ENCODE measurements around the gene MBLAC1.
A peak's percentile ranks its signal among the peaks of the same experiment; 100 is the strongest.

The MBLAC1 gene

DNA sequence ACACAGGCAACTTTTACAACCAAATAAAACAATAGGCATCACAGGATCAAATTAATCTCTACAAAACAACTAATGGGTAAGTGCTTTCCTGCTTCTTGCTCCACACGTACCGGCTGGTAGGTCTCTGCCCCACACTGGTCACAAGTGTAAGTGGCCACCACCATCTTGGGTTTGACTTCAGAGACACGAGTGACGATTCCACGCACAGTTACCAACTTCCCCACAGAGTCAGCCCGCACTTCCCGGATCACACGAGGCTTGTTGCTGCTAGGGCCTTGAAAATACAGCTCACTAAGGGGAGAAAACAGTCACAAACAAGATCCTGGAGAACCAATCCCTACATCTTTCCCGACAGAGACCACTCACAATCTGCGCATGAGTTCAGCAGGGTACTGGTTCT, 27.9 kb upstream of the MBLAC1 start:
- no peak for DNase-seq

DNA sequence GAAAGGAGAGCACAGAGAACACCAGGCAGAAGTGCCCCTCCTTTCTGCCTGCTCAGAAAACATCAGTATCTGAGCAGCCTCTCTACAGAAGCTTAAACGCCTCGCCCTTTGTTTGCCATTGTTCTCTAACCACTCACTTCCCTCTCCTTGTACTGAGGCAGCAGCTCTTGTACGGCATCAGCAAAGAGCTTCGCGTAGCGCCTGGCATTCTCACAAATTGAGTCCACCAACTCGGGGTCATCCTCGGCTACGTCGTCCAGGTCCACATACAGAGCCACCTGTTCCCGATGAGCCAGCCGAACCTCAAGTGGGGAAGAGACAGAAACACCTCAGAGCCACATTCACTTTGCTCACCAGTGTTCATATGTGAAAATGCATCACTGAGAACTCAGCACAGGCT, 27.3 kb upstream of the MBLAC1 start:
- DNase-seq = no peak

DNA sequence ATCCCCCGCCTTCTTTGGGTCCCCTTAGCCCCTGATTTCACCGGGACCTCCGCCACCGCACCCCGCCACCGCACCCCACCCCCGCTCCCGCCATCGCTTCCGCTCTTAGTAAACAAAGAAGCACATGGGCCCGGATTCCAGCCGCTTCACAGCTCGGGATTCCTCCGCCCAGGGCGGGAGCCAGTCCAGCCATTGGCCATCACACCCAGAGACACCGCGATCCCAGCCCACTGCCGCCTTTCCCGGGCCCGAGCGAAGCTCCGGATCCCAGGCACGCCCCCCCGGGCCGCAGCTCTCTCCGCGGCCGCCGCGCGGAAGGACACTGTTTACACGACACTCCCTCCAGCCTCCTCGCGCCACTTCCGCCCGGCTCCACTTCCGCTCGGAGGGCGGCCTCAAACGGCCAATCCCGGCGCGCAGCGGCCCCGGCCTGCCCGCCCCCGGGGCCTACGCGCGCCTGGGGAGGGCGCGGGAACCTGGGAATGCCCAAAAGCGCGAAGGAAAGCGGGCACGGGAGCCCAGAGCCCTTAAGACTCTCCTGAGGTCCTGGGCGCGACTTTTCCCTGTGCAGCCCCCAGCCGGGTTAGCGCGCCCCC, 26.2 kb upstream of the MBLAC1 start:
- DNase-seq = peak; percentile 93

DNA sequence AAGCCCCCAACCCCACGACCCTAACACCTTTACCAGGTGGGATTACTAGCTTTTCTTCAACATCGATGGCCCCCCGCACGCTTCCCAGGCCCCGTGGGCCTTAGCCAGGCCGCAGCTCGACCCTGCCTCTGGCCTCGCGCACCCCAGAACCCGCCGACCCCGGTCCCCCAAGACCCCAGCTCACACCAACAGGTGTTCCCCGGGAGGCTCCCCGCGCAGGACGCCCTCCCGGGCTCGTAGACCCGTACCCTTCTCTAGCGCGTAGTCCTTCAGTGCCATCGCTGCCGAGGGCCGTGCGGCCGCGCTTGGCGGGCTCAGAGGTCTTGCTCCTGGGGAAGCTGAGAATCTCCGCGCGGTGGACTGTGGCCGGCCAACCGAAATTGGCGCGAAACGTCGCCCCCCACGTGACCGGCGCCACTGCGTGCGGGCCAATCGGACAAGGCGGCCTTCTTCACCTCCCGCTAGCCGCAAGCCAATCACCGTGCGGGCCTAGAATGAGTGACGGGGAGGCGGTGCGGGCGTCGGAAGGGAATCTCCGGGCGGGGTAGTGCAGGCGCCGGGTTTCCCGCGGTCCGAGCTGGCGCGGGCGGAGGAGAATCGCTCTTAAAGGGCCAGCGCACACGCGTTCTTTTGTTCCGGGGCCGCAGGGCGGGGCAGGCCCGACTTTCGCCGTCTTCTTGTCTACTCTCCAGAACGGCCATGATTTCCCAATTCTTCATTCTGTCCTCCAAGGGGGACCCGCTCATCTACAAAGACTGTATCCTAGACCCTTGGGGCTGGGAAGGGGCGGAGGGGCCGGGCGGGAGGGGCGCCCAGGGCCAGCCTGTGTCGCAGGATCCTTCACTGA, 25.5 kb upstream of the MBLAC1 start, which contains the start of the genes AP4M1 and MCM7:
Gene AP4M1, plus strand, starts transcription at position 628 of the 847 bp plus-strand sequence. Its CDS starts 72 bp downstream, at position 700.
Gene MCM7, minus strand, starts transcription at position 382 of the 847 bp plus-strand sequence. Its CDS starts 103 bp downstream, at position 279.
- peak; percentile 98 for DNase-seq

DNA sequence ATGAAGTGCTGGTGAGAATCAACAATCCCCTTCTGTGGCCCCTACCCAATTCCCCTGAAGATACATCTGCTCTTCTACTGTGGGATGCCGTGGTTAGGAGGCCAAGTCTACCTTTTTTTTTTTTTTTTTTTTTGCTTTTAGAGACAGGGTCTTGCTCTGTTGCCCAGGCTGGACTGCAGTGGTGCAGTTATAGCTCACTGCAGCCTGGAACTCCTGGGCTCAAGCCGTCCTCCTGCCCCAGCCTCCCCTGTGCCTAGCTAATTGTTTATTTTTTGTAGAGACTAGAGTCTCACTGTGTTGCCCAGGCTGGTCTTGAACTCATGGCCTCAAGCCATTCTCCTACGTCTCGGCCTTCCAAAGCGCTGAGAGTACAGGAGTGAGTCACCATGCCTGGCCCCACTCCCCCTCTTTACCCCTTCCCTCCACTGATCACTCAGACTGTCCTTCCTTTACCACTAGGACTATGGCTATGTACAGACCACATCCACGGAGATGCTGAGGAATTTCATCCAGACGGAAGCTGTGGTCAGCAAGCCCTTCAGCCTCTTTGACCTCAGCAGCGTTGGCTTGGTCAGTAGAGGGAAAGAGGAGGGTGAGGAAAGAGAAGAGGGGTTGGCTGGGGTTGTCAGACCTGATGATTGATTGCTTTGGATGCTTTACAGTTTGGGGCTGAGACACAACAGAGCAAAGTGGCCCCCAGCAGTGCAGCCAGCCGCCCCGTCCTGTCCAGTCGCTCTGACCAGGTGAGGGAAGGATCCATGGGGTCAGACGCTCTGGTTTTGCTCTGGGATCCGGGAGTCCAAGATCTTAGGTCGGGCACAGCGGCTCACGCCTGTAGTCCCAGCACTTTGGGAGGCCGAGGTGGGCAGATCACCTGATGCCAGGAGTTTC, 23.6 kb upstream of the MBLAC1 start:
- DNase-seq = no peak

DNA sequence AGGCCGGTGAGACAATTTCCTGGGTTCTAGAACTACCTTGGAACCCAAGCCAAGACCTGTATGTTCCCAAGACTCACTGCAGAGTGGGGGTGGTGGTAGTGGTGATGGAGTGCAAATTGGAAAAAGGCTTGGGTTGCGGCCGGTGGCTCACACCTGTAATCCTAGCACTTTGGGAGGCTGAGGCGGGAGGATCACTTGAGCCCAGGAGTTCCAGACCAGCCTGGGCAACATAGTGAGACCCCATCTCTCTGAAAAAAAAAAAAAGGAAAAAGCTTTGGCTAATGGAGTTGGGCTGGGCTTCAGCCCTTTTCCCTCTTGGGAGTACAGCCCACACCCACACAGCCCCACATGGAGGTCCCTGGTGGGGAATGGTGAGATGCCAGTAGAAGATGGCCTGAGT, 21.2 kb upstream of the MBLAC1 start:
- DNase-seq = no peak

DNA sequence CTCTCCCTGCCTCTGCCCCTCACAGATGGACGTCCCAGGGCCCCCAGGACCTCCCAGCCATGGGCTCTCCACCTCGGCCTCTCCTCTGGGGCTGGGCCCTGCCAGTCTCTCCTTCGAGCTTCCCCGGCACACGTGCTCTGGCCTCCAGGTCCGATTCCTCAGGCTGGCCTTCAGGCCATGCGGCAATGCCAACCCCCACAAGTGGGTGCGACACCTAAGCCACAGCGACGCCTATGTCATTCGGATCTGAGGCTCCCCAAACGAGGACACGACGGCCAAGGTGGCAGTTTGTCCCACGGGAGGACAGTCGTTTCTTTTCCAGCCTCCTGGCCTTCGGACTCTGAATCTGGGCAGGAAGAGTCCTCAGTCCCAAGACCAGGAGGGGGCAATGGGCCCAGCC, 20.1 kb upstream of the MBLAC1 start:
- no peak for DNase-seq

DNA sequence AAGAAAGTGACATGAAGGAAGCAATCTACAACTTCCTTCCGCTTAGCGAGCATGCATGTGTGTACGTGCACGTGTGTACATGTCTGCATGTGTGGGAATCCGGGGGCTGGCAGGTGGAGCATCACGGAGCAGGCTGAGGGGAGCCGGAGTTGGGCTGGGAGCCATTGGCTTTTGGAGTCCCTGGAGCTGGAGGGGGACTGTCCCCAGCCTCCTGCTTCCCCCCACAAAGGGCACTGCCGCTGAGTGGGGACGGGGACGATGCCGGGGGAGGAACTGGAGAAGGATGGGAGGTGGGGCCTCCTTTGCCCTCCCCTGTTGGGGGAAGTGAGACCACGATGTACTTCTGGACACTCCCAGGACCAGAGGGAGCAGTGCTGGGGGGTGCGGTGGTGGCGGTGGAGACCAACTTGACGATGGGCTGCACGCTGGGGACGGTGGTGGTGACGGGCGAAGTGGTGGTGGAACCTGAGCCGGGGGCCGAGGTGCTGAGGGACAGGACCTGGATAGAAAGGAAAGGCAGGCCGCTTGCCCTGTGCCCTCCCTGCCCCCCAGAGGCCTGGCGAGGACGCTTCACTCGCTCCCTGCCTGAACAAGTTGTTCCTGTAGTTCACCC, 19.5 kb upstream of the MBLAC1 start:
- DNase-seq = no peak

DNA sequence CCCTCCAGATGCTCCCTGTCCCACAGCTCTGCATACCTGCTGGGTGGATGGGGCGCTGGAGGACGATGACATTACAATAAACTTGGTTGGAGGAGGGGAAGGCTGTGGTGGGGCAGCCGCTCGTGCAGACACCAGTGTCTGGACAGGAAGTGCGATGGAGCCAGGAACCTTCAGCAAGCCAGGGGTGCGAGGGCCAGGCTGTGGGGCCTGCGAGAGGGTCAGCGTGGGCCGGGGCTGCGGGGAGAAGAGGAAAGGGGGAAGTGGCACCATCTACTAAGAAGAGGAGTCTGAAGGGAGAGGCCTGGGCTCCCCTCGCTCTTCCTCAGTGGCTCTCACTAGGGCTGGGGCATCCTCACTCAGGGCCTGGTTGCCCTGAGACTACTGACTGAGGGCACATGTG, 18.9 kb upstream of the MBLAC1 start:
- no peak for DNase-seq

DNA sequence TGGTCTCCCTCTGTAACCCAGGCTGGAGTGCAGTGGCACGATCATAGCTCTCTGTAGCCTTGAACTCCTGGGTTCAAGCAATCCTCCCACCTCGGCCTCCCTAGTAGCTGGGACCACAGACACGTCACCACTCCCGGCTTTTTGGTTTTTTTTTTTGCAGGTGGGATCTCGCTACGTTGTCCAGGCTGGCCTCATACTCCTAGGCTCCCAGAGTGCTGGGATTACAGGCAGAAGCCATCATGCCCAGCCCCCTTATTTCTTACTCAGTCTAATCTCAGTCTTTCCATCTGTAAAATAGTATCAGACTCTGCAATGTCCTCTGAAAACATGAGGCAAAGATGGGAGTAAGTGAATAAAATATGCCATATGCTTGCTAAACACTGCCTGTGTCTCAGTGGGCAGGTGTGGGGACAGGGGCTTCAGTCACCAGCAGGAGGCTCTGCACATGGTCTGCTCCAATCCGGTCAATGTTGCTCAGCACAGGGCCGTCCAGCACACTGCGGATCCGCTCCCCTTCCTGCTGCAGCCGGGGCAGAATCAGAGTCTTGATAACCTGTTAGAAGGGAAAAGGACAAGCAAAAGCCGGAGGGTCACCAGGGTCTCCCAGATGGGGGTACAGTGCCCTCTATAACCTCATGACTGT, 17.1 kb upstream of the MBLAC1 start:
- no peak for DNase-seq

DNA sequence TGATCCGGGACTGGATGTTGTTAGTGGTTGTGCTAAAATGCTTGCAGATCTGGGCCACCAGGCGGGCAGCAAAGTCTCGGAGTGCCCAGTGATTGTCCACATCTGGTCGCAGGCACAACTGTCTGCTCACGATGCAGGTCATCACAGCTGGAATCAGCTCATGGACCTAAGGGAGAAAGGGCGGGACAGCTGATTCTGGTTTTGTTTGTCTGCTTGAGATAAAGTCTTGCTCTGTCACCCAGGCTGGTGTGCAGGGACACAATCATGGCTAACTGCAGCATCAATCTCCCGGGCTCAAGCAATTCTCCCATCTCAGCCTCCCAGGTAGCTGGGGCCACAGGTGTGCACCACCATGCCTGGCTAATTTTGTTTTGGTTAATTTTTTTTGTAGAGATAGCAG, 15.6 kb upstream of the MBLAC1 start:
- DNase-seq = no peak

DNA sequence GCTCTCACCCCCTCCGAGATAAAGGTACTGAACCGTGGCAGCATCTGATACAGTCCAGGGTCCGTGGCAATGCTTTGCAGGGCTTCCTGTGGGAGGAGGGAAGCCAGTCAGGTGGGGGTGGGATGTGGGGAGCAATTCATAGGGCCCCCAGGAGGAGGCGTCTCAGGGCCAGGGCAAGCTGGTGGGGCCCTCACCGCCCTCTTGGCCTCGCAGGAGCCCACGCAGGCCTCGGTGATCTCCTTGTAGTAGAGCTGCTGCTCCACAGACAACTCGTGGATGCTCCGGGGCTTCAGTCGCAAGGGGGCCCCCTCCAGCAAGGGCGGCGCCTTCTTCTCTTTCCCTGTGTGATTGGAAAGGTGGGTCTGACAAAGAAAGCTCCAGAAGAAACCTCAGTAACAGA, 14.9 kb upstream of the MBLAC1 start:
- DNase-seq = no peak

DNA sequence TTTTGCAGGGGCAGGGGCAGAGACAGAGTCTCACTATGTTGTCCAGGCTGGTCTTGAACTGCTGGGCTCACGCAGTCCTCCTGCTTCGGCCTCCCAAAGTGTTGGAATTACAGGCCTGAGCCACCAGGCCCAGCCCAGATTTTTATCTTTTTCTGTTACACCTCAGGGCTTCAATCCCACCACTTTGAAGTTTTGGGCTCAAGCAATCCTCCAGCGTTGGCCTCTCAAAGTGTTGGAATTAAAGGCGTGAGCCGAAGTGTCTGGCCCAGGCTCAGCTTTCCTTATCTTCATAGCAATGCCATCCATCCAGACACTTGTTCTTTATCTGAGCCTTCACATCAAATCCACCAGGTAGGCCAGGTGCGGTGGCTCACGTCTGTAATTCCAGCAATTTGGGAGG, 11.7 kb upstream of the MBLAC1 start:
- no peak for DNase-seq

DNA sequence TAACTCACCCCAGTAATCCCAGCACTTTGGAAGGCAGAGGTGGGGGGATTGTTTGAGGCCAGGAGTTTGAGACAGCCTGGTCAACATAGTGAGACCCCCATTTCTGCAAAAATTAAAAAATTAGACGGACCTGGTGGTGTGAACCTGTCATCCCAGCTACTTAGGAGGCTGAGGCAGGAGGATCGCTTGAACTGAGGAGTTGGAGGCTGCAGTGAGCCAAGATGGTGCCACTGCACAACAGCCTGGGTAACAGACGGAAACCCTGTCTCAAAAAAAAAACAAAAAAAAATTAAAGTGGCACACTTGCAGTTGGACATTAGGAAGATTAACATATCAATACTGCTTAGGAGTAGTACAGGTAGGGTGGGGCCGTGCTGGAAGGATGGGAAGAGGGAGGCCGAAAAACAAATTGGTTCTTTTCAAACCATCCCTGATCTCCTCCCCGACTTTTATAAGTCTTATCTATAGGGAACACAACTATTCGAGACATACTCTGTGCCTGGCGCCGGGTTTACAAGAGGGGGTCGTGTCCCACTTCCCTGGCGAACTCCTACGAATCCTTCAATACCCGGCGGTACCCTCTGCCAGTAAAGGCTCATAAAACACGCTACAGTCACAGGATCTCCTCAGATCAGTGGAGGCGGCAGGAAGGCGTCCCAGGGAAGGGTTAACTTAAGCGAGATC, 8.2 kb upstream of the MBLAC1 start:
- no peak for DNase-seq

DNA sequence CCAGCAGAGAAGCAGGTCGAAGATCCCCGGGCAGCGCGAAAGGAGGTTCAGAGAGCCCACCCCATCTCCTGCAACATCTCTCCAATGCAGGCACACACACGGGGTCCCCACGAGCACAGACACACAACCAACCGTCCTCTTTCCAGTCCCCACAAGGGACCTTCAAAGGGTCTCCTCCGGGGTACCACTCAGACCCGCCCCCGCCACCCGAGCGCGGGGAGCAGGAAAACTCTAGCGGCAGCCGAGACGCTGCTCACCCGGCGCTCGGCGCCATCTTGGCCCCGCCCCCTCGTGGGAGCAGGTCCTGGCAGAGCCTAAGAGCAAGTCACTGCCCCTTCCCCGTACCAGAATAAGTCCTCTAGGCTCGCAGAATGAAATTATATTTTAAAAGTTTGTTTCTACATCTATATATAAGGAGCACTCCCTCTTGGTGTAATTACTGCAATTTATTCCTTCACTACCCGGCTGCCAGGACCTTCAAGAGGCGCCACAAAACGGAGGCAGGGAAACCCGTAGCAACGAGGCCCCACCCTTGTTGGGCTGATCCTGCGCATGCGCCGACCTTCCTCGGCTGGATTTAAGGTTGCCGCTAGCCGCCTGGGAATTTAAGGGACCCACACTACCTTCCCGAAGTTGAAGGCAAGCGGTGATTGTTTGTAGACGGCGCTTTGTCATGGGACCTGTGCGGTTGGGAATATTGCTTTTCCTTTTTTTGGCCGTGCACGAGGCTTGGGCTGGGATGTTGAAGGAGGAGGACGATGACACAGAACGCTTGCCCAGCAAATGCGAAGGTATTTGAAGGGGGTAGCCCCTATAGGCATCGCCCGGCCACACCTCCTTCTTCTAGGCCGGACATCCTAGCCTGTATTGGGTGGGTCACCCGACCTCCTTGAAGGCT, 7.4 kb upstream of the MBLAC1 start, which contains the start of the genes CNPY4 and TAF6:
Gene CNPY4, plus strand, starts transcription at position 563 of the 898 bp plus-strand sequence. Its CDS starts 111 bp downstream, at position 674.
Gene TAF6, minus strand, starts transcription at position 287 of the 898 bp plus-strand sequence. CDS start 5,149 bp downstream, outside the sequence.
- DNase-seq = peak; percentile 97

DNA sequence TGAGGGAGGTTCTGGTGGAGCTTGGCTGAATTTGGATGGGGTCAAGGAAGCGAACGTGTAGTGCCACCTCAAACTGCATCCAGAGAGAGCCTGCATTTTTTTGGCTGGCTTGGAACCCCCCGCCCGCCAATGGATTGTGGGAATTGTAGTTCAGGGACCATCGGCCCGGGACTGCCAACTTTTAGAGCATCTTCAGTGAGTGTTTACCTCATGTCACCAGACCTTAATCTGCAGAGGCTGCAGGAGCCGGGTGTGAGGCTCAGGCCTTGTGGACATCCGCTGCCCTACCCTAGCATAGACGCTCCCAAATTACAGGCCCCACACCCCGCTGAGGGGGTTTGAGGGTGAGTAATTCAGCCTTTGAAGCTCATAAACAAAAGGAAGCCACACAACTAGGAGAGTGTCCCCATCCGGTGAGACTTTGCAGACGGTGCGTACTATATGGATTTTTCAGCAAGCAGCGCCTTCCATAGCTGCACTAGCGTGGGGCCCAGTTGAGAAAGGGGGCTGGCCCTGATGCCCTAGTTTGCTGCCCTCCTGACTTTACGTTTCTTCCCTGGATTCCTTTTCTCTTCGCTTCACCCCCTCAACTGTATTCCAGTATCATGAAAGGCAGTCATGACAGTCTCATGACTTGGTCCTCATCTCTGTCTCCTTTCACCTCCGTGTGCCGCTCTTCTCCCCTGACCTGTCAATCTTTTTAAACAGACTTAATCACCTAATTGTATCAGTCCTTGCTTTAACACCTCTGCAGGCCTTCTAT, 6.6 kb upstream of the MBLAC1 start:
- DNase-seq = no peak

DNA sequence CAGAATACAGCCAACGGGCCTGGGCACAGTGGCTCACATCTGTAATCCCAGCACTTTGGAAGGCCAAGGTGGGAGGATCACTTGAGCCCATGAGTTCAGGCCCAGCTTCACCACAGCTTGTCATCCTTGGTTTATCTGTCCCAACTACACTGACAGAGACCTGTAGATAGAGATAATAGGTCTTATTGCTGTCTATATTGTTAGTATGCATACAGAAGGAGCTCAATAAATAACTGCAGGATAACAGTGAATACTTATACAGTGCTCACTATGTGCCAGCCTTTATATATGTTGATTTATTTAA, 6.1 kb upstream of the MBLAC1 start:
- DNase-seq = no peak

DNA sequence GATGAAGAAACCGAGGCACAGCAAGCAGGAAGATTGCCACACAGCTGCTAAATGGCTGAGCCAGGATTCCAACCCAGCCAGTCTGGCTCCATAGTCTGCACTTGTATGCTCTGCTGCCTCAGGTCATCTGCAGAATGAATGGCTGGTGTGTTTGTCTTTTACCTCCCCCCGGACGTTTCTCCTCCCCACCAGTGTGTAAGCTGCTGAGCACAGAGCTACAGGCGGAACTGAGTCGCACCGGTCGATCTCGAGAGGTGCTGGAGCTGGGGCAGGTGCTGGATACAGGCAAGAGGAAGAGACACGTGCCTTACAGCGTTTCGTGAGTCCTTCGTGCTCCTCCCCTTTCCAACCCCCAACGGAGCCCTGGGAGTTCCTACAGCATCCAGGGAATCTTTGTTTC, 4.7 kb upstream of the MBLAC1 start:
- no peak for DNase-seq

DNA sequence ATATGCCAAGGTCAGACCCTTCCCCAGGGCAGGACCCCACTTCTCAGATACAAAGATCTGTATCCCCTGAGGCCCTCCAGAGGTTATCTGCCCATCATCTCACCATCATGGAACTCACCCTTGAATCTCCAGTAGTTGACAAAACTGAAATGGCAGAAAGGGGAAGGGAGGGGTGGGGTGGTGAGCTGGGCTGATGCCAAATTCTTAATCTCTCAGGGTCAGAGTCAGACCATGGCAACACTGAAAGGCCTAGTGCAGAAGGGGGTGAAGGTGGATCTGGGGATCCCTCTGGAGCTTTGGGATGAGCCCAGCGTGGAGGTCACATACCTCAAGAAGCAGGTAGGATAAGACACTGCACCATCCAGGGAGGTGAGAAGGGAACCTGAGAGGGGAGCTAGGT, 4.2 kb upstream of the MBLAC1 start:
- DNase-seq = no peak

Measured in activated CD8-positive, alpha-beta memory T cell treated with anti-CD3 and anti-CD28 coated beads, Interleukin-2, amount 50 U/mL, for 48 hours (primary cell).